HG03045 (cell line): ENCODE results near the gene GTF3C2.
A peak's percentile ranks its signal among the peaks of the same experiment; 100 is the strongest.
"Not testable (repeated sequence)": the region's sequence is repeated elsewhere in the genome, so short reads cannot be mapped to it uniquely, and the experiment has no call there.

ENCODE experiments used
- ATAC-seq: cut with Tn5 transposase; IDR thresholded peaks from one replicate; pipeline ENCODE4 v1.9.1; 2021; ENCODE audit warnings: mild to moderate bottlenecking, moderate library complexity; ENCODE audit not compliant: unreplicated experiment

GTF3C2 gene

GRCh38 chr2:27372937-27373336 lies 16.4 kb upstream of the GTF3C2 start:
- no peak for ATAC-seq

GRCh38 chr2:27370816-27371620 lies 14.5 kb upstream of the GTF3C2 start:
- ATAC-seq = peak; percentile 36

- peak; percentile 91 for ATAC-seq
Measured at GRCh38 chr2:27370026-27370815, 13.7 kb upstream of the GTF3C2 start, which contains the start of the genes EIF2B4 and SNX17. EIF2B4 (minus strand) TSS chr2:27370338; CDS start chr2:27370314, 24 bp downstream. SNX17 (plus strand) TSS chr2:27370616; CDS start chr2:27370744, 128 bp downstream.

- peak; percentile 11 for ATAC-seq
Measured at GRCh38 chr2:27369471-27370025, 13.0 kb upstream of the GTF3C2 start.

GRCh38 chr2:27363933-27364332 lies 7.4 kb upstream of the GTF3C2 start:
- ATAC-seq = no peak

GRCh38 chr2:27362678-27363420 lies 6.3 kb upstream of the GTF3C2 start:
- ATAC-seq = no peak

GRCh38 chr2:27356056-27356381 lies 545 bp downstream of the GTF3C2 start:
- ATAC-seq = peak; percentile 27

- ATAC-seq = no peak
Measured at GRCh38 chr2:27354597-27354927, 2.0 kb downstream of the GTF3C2 start.

- ATAC-seq = no peak
Measured at GRCh38 chr2:27353762-27354596, 2.6 kb downstream of the GTF3C2 start.

- ATAC-seq = not testable (repeated sequence)
Measured at GRCh38 chr2:27353386-27353761, 3.2 kb downstream of the GTF3C2 start.

GRCh38 chr2:27351802-27352598 lies 4.6 kb downstream of the GTF3C2 start:
- no peak for ATAC-seq

GRCh38 chr2:27350106-27350693 lies 6.4 kb downstream of the GTF3C2 start:
- no peak for ATAC-seq

GRCh38 chr2:27347641-27348040 lies 8.9 kb downstream of the GTF3C2 start:
- ATAC-seq = no peak

GRCh38 chr2:27336173-27336572 lies 20.4 kb downstream of the GTF3C2 start:
- no peak for ATAC-seq

GRCh38 chr2:27335311-27335710 lies 21.3 kb downstream of the GTF3C2 start:
- no peak for ATAC-seq

- no peak for ATAC-seq
Measured at GRCh38 chr2:27324720-27325119, 31.8 kb downstream of the GTF3C2 start.

GRCh38 chr2:27323596-27324285 lies 32.8 kb downstream of the GTF3C2 start:
- no peak for ATAC-seq

- ATAC-seq = peak; percentile 89
Measured at GRCh38 chr2:27322766-27323595, 33.6 kb downstream of the GTF3C2 start, which contains the start of gene MPV17. MPV17 (minus strand) TSS chr2:27323097; CDS start chr2:27322517, 580 bp downstream.
